ENCODE results near the gene GOLPH3L. TPM values are rescaled to one million over a fixed set of nuclear protein-coding genes. Genes with fewer than 3 reads are reported as not detected.

Gene GOLPH3L
- 10 to 100 TPM; 23.1 to 41.3 (median 35.3) TPM for total RNA-seq

- Histone ChIP-seq H3K4me1 (peaks cover 0 to 3% (median 0%) of the 10 kb centered on the region in 4 donors), H3K27ac (peak within 1 kb of the TSS; percentile 60 to 83 (median 69)), H3K4me3 (peak within 1 kb of the TSS; percentile 62 to 77 (median 62)), H3K27me3 (no peaks in the 10 kb centered on the region), H3K9me3 (no peaks in the 10 kb centered on the region), H3K36me3 (peaks cover 0 to 22% (median 0%) of the 10 kb centered on the region in 3 donors)
- TF ChIP-seq CTCF (IDR thresholded peaks at IDR 0.05) (peak in 3 of 6 experiments; percentile 9 to 18 (median 9)), POLR2A (IDR thresholded peaks at IDR 0.05) (peak; percentile 82 to 84)
- DNase-seq = peak; percentile 90 to 97 (median 91)
These were observed at the start of gene GOLPH3L for GRCh38 chr1:150696995-150697927. TSS of gene GOLPH3L (minus strand) at chr1:150697154. CDS start at chr1:150694838, 2,316 bp downstream.

- Histone ChIP-seq H3K36me3 (peaks cover 0 to 12% (median 0%) of the 10 kb centered on the region in 3 donors), H3K27ac (no peak overlapping the region), H3K27me3 (no peaks in the 10 kb centered on the region), H3K4me3 (no peak overlapping the region), H3K9me3 (no peaks in the 10 kb centered on the region), H3K4me1 (no peaks in the 10 kb centered on the region)
- DNase-seq = no peak
- TF ChIP-seq CTCF (IDR thresholded peaks at IDR 0.05) = no peak
- TF ChIP-seq POLR2A (IDR thresholded peaks at IDR 0.05) = no peak
These were observed 33.3 kb upstream of the GOLPH3L start for GRCh38 chr1:150730130-150730721.

GRCh38 chr1:150724336-150724735 lies 27.4 kb upstream of the GOLPH3L start:
- Histone ChIP-seq H3K4me1 (no peaks in the 10 kb centered on the region), H3K27ac (no peak overlapping the region), H3K4me3 (no peak overlapping the region), H3K9me3 (no peaks in the 10 kb centered on the region), H3K27me3 (no peaks in the 10 kb centered on the region), H3K36me3 (no peaks in the 10 kb centered on the region)
- TF ChIP-seq CTCF (IDR thresholded peaks at IDR 0.05) (no peak), POLR2A (IDR thresholded peaks at IDR 0.05) (no peak)
- DNase-seq = no peak

GRCh38 chr1:150720703-150721102 lies 23.7 kb upstream of the GOLPH3L start, which contains the start of gene HORMAD1:
TSS of gene HORMAD1 (minus strand) at chr1:150720895. CDS start at chr1:150719505, 1,390 bp downstream.
- Histone ChIP-seq H3K4me1 (no peaks in the 10 kb centered on the region), H3K27ac (no peak within 1 kb of the TSS), H3K4me3 (no peak within 1 kb of the TSS), H3K36me3 (no peaks in the 10 kb centered on the region), H3K27me3 (no peaks in the 10 kb centered on the region), H3K9me3 (no peaks in the 10 kb centered on the region)
- TF ChIP-seq POLR2A (IDR thresholded peaks at IDR 0.05) = no peak
- no peak for TF ChIP-seq CTCF (IDR thresholded peaks at IDR 0.05)
- DNase-seq = no peak

- no peak for DNase-seq
- no peaks in the 10 kb centered on the region for H3K36me3 ChIP-seq
These were observed 23.1 kb upstream of the GOLPH3L start for GRCh38 chr1:150720098-150720497.

More at GRCh38 chr1:150720098-150720497, 23.1 kb upstream of the GOLPH3L start:
- H3K27ac ChIP-seq = no peak overlapping the region
- no peak overlapping the region for H3K4me3 ChIP-seq
- no peaks in the 10 kb centered on the region for H3K27me3 ChIP-seq
- no peaks in the 10 kb centered on the region for H3K4me1 ChIP-seq
- TF ChIP-seq POLR2A (IDR thresholded peaks at IDR 0.05) = no peak
- TF ChIP-seq CTCF (IDR thresholded peaks at IDR 0.05) = no peak
- H3K9me3 ChIP-seq = no peaks in the 10 kb centered on the region
